Limb (tissue), 2 donors: ENCODE results near the gene PIEZO2.

Experiments used
- DNase-seq, 2 donors: peaks; one replicate each; pipeline ENCODE4 v3.0.0-alpha.2; 2016; ENCODE audit errors: extremely low spot score in 2 of 2

PIEZO2 gene

GRCh38 chr18:11031966-11032365, 117.4 kb downstream of the PIEZO2 start:
- DNase-seq = no peak

DNA sequence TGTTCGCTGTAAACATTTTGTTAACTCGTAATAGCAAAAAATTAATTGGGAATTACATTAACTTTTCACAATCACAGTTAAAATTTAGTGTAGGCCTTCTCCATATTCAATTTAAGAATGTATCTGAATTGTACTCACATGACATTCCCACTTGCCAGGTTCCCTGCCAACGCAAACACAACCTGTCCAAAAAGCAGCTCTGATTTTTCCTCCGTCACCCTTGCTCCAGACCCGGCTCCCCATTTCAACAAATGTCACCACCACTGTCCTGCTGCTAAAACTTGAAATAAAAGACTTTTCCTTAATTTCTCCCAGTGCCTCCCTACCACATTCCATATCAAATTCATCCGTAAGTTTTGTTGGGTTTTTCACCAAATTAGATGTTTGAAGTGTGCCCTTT, 120.3 kb downstream of the PIEZO2 start:
- no peak for DNase-seq

DNA sequence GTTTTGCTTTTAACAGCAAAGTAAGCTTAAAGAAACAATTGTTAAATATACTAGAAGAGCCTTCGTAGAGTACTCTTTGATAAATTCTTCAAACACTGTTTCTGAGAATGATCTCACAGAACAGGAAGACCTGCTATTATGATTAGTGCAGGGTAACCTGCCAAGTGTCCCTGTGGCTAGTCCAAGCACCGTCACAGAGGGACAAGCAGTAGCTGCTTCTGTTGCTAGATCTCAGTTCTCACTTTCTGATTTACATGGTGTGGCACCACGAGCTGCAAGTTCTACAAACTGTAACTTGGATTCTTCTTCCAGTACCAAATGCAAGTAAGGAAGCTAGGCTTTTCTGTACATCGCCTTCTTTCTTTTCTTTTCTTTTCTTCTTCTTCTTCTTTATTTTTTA, 121.5 kb downstream of the PIEZO2 start:
- no peak for DNase-seq

GRCh38 chr18:11025671-11026070, 123.7 kb downstream of the PIEZO2 start:
- no peak for DNase-seq

DNA sequence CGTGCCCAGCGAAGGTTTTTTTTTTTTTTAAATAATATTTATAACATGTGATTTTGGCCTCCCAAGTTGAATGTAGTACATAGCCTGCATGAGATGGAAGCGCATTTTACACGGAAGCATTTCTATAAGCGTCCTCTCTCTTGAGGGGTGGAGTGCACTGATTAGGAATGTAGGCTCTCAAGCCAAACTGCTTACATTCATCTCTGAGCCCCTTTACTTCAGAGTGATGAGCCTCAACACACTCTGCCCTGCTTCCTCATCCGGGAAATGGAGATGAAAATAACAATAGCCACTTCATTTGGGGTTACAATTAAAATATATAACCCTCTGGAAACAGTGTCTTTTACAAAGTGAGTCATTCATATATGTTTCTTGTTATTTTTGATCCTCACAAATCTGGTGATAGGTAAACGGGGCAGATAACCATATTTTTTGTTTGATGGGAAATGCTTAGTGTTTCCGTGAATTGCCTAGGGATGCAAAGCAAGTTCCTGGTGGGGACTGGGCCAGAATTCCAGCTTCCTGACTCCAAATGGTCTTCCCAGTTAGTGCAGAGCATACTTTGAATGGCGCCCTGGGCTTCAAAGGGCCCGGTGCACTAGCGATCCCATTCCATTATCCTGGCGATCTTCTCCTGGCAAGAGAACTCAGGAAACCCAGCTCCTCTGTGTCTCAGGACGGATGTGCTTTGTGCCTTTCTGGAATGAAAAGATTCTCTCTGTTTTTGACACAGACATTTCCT, 124.3 kb downstream of the PIEZO2 start:
- DNase-seq = no peak

DNA sequence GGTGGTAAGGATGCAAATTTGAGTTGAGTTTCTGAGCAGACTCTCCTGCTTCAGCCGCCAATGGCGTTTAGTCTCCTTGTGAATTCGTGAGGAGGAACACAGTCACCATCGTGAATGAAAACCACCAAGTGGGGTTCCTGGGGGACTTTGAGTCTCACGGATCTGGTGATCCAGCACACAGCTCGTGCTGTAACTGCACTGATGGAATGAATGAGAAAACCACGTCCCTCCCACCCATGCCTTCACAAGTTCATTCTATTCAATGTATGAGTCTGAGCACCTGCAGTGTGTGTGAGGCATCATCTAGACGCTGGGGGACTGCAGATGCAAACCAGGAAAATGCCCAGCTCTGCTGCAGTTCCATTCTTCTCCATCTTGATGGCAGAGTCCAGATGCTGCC, 127.9 kb downstream of the PIEZO2 start:
- no peak for DNase-seq

GRCh38 chr18:11020877-11021414, 128.4 kb downstream of the PIEZO2 start:
- no peak for DNase-seq

GRCh38 chr18:11020161-11020853, 129.1 kb downstream of the PIEZO2 start:
- DNase-seq = no peak

GRCh38 chr18:11019295-11020105, 129.9 kb downstream of the PIEZO2 start:
- no peak for DNase-seq

DNA sequence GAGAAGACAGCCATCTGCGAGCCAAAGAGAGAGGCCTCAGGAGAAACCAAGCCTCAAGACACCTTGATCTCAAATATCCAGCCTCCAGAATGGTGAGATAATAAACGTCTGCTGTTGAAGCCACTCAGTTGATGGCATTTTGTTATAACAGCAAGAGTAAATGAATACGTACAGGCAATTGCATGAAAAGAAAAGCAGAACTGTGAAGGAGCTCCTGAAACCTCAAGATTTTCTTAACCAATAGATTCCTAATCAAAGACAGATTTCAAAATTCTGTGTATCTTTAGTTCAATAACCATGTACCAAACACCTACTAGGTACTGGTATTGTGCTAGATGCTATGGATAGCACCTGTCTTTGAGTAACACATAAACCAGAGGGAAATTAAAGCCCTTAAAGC, 139.5 kb downstream of the PIEZO2 start:
- DNase-seq = no peak

DNA sequence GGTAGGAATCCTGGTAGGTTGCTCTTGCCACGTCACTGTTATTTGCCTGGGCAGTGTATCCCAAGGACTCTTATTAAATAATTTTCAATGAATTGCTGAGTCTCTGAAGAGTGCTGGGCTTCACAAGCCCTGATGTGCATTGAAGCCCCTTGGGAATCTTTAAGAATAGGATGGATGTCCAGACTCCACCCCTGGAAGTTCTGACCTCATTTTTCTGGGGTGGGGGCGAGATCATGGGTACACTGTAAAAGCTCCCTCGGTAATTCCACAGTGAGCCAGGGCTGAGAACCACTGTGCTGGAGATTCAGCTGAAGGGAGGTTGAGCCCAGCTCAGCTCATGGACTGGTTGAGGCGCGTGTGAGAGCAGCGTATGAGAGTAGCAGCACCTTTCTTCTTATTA, 140.2 kb downstream of the PIEZO2 start:
- DNase-seq = no peak

DNA sequence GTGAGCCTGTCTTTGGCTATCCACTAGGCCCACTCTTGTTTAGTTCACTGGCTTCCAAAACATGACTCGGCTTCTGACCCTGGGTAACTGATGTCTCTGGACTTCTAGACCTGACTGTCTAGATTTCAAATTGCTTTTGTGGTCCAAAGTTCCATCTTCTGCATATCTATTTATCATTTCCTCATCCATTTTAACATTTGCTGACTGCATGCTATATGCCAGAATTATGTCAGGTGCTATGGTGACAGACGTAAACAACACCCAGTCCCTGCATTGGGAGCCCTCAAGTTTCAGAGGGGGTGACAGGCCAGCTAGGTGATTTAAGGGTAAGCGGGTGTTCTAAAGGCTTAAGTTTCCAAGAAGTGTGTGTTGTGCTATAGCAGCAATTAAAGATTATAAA, 140.9 kb downstream of the PIEZO2 start:
- DNase-seq = no peak

DNA sequence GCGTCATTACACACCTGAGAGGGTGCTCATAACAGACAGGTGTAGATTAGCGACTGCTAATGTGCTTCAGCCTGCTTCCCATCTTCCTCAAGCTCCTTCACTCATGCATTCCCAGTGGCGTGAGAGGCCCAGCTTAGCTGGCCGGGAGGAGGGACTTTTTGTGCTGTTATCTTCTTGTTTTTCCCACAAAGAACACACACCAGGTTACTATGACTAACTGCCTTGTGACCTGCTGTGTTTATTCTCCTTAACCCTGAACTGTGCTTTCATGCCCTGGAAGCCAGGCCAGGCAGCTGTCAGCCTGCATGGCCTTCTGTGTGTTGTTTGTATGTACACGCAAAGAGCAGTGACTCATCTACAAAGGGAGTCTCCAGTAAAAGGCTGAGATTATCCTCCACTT, 143.8 kb downstream of the PIEZO2 start:
- no peak for DNase-seq

- DNase-seq = no peak
Measured at GRCh38 chr18:11004951-11005350, 144.4 kb downstream of the PIEZO2 start.

GRCh38 chr18:11004294-11004693, 145.1 kb downstream of the PIEZO2 start:
- no peak for DNase-seq

DNA sequence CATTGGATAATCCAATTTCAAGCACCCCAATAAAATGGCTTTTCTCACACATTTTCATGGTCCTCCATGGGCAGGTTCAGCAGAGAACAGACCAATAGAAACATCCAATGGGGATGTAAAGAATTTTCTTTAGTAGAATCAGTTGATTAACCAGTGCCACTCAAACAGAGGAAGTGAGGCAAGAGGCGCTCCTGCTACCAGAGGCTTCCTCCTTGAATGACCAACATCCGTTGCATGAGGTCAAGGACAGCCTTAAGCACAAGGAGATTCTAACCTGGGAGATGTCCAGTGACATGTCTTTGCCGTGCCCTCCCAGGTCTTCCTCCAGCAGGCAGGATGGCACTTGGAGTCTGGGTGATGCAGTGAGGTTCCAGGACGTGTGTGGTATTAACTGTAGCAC, 146.6 kb downstream of the PIEZO2 start:
- DNase-seq = no peak

- no peak for DNase-seq
Measured at GRCh38 chr18:11002277-11002676, 147.1 kb downstream of the PIEZO2 start.

- no peak for DNase-seq
Measured at GRCh38 chr18:11000071-11000470, 149.3 kb downstream of the PIEZO2 start.

DNA sequence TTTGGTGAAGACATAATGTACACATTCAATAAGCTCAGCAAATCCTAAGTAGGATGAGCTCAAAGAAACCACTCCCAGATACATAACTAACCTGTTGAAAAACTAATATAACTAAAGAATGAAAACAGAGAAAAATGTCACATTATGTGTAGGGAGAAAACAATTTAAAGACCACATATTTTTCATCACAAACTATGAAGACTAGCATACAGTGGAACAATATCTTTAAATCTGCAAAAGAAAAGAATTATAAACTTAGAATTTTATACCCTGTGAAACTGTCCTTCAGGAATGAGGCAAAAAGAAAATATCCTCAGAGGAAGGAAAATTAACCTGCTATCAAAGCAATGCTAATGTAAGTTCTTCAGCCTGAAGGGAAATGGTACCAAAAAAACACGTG, 151.5 kb downstream of the PIEZO2 start:
- DNase-seq = no peak

GRCh38 chr18:10995550-10995949, 153.8 kb downstream of the PIEZO2 start:
- DNase-seq = no peak

GRCh38 chr18:10989486-10989885, 159.9 kb downstream of the PIEZO2 start:
- no peak for DNase-seq

DNA sequence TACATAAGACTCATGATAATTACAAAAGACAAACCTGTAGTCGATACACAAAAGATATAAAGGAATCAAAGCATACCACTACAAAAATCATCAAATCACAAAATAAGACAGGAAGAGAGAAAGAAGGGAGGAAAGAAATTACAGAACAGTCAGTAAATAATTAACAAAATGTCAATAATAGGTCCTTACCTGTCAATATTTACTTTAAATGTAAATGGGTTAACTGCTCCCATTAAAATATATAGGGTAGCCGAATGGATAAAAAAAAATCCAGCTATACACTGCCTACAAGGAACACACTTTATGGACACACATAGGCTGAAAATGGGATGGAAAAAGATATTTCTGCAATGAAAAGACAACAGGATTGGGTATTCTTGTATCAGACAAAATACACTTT, 163.7 kb downstream of the PIEZO2 start:
- no peak for DNase-seq
